ENCODE measurements around the gene RAPGEF1. TPM values are rescaled to one million over a fixed set of nuclear protein-coding genes. Genes with fewer than 3 reads are reported as not detected.

Gene RAPGEF1
- total RNA-seq, 1 experiment from 2014 or later: 55.6 TPM

DNA sequence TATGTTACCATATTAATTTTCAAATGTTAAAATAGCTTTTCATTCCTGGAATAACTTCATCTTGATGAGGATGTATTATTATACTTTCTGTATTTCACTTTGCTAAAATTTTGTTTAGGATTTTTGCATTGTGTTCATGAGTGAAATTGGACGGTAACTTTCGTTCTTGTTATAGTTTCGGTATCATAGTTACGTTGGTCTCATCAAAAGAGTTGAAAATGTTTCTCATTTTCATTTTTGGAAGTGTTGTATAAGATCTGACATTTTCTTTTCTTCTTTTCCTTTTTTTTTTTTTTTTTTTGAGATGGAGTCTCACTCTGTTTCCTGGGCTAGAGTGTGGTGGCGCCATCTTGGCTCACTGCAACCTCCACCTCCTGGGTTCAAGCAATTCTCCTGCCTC lies 174.5 kb downstream of the RAPGEF1 start:
- Mint-ChIP-seq H3K4me1 (peaks cover 7% of the 10 kb centered on the region in 2 experiments), H3K4me3 (no peak overlapping the region), H3K27ac (no peak overlapping the region), H3K27me3 (ENCODE audit: low read depth) (peaks cover 2% of the 10 kb centered on the region), H3K9me3 (peaks cover 35 to 50% of the 10 kb centered on the region in 2 experiments), H3K36me3 (ENCODE audit: insufficient read depth in 1 of 3, low read depth in 3 of 3) (peaks cover 10 to 23% (median 13%) of the 10 kb centered on the region in 3 experiments; a peak in 6 of 7 replicates)
- Histone ChIP-seq H3K18ac (ENCODE audit: insufficient read length, low read depth, low read length) (no peak overlapping the region), H3K27ac (ENCODE audit: insufficient read length, low read depth, low read length) (no peak overlapping the region), H2BK15ac (ENCODE audit: low read depth, low read length) (no peak overlapping the region), H3K79me2 (ENCODE audit: insufficient read depth, low read length) (no peaks in the 10 kb centered on the region), H3T11ph (ENCODE audit: low read length) (no peak overlapping the region), H3K9ac (ENCODE audit: extremely low read depth, insufficient read length, low read length) (no peak overlapping the region), H2AFZ (ENCODE audit: low read length) (no peak overlapping the region), H3K23me2 (ENCODE audit: insufficient read length, low read depth, low read length, poor library complexity, severe bottlenecking) (no peaks in the 10 kb centered on the region), H2BK12ac (ENCODE audit: insufficient read length, low read depth, low read length) (no peak overlapping the region), H2AK5ac (ENCODE audit: insufficient read length, low read length) (no peak overlapping the region), H4K8ac (replicated peaks; ENCODE audit: insufficient read length, low read depth, low read length) (no peak overlapping the region), H3K4me1 (ENCODE audit: insufficient read depth, low read length) (no peaks in the 10 kb centered on the region), H3K14ac (ENCODE audit: insufficient read depth, low read length) (no peak overlapping the region), H3K79me1 (ENCODE audit: insufficient read depth, low read depth, low read length, poor library complexity, severe bottlenecking) (no peaks in the 10 kb centered on the region), H4K91ac (ENCODE audit: insufficient read length, low read depth, low read length) (no peak overlapping the region), H3K4ac (ENCODE audit: low read depth, low read length) (no peak overlapping the region), H4K20me1 (ENCODE audit: control insufficient read depth, insufficient read depth, insufficient read length) (no peaks in the 10 kb centered on the region), H3K9me3 (ENCODE audit: control insufficient read depth, low read depth, low read length) (peaks cover 6% of the 10 kb centered on the region), H2BK5ac (ENCODE audit: insufficient read length, low read length) (no peak overlapping the region), H4K5ac (ENCODE audit: insufficient read length, low read depth, low read length) (no peak overlapping the region), H3K56ac (ENCODE audit: insufficient read length, low read depth, low read length) (no peak overlapping the region), H3K4me2 (ENCODE audit: insufficient read depth, insufficient read length, low read length) (no peak overlapping the region), H3K23ac (ENCODE audit: insufficient read length, low read depth, low read length) (no peak overlapping the region), H3K27me3 (ENCODE audit: insufficient read depth, low read length) (no peaks in the 10 kb centered on the region), H2BK120ac (ENCODE audit: low read depth, low read length, poor library complexity, severe bottlenecking) (no peak overlapping the region), H2BK20ac (ENCODE audit: low read depth, low read length, poor library complexity, severe bottlenecking) (no peak overlapping the region)
- WGBS (ENCODE audit: extremely low coverage, insufficient read length, low lambda C conversion rate): no CpG with 5 or more reads among the region's 5 CpGs
- TF ChIP-seq, protein P1, sequence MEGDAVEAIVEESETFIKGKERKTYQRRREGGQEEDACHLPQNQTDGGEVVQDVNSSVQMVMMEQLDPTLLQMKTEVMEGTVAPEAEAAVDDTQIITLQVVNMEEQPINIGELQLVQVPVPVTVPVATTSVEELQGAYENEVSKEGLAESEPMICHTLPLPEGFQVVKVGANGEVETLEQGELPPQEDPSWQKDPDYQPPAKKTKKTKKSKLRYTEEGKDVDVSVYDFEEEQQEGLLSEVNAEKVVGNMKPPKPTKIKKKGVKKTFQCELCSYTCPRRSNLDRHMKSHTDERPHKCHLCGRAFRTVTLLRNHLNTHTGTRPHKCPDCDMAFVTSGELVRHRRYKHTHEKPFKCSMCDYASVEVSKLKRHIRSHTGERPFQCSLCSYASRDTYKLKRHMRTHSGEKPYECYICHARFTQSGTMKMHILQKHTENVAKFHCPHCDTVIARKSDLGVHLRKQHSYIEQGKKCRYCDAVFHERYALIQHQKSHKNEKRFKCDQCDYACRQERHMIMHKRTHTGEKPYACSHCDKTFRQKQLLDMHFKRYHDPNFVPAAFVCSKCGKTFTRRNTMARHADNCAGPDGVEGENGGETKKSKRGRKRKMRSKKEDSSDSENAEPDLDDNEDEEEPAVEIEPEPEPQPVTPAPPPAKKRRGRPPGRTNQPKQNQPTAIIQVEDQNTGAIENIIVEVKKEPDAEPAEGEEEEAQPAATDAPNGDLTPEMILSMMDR (conservative IDR thresholded peaks at IDR 0.05): no peak
- DNase-seq: no peak

Measured in H9 (cell line).